Measurements from ENCODE around the gene BNC2. TPM values are rescaled to one million over a fixed set of nuclear protein-coding genes. Genes with fewer than 3 reads are reported as not detected.
"Not testable (repeated sequence)": the region's sequence is repeated elsewhere in the genome, so short reads cannot be mapped to it uniquely, and the experiment has no call there.

The BNC2 gene, protein sequence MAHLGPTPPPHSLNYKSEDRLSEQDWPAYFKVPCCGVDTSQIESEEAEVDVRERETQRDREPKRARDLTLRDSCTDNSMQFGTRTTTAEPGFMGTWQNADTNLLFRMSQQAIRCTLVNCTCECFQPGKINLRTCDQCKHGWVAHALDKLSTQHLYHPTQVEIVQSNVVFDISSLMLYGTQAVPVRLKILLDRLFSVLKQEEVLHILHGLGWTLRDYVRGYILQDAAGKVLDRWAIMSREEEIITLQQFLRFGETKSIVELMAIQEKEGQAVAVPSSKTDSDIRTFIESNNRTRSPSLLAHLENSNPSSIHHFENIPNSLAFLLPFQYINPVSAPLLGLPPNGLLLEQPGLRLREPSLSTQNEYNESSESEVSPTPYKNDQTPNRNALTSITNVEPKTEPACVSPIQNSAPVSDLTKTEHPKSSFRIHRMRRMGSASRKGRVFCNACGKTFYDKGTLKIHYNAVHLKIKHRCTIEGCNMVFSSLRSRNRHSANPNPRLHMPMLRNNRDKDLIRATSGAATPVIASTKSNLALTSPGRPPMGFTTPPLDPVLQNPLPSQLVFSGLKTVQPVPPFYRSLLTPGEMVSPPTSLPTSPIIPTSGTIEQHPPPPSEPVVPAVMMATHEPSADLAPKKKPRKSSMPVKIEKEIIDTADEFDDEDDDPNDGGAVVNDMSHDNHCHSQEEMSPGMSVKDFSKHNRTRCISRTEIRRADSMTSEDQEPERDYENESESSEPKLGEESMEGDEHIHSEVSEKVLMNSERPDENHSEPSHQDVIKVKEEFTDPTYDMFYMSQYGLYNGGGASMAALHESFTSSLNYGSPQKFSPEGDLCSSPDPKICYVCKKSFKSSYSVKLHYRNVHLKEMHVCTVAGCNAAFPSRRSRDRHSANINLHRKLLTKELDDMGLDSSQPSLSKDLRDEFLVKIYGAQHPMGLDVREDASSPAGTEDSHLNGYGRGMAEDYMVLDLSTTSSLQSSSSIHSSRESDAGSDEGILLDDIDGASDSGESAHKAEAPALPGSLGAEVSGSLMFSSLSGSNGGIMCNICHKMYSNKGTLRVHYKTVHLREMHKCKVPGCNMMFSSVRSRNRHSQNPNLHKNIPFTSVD
- total RNA-seq: 10 to 100 TPM in 1 of 2 donors, 1 to 10 TPM in 1; 3.9 to 19.3 TPM
- long read RNA-seq, partial matches to known transcripts: 0 of 2 reads
- long read RNA-seq, other reads (novel, unspliced or antisense): 2 of 2 reads

DNA sequence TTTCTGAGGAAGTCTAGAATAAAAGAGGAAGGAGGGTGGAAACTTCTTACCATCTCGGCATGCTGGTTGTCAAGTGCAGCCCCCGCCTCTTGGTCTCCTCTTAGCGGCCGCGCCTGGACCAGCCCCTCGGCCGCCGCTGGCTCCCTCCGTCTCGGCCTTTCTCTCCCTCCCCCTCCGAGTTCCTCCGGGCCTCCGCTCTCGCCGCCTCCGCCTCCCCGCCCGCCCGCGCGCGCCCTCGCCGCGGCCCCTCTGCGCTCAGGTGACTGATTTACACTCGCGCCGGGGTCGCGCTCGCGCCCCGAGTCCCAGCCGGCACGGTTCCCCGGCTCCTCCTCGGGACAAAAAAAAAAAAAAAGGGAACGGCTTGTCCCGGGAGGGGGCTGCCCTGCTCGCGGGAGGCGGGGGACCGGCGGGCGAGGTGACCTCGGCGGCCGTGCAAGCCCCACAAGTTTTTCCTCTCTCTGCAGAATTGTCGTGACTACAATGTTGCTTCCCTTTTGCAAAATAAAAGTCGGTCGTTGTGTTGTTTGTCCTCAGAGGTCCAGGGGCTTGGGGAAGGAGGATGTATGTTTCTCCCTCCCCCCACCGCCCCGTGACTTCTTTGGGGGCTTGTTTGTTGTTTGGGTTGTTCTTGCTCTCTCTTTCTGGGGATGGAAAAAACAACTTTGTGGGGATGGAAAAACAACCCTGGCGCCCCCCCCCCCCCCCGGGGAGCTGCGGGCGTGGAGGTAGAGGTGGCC, at the start of gene BNC2:
TSS of gene BNC2 (minus strand) at position 75 of the 740 bp plus-strand sequence. CDS start at position 53, 22 bp downstream.
- peak; percentile 38 to 42 for DNase-seq
- peak; percentile 60 for ATAC-seq
- intact Hi-C loops (cut with DNase I, micrococcal nuclease): no loop called here

DNA sequence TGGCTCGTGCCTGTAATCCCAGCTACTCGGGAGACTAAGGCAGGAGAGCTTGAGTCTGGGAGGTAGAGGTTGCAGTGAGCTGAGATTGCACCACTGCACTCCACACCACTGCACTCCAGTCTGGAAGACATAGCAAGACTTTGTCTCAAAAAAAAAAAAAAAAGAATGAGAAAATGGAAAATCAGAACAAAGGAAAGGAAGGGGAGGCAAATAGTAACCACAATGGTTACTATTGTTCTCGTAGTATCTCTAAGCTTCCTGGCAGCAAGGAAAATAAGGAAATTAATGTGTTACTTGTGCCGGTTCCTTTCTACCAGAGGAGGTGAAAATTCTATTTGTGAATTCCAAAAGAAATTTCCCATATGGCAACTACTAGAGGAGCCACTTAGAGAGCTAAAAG, 48.5 kb upstream of the BNC2 start:
- ATAC-seq: no peak
- no peak for DNase-seq
- intact Hi-C loops (cut with DNase I, micrococcal nuclease): no loop called here

DNA sequence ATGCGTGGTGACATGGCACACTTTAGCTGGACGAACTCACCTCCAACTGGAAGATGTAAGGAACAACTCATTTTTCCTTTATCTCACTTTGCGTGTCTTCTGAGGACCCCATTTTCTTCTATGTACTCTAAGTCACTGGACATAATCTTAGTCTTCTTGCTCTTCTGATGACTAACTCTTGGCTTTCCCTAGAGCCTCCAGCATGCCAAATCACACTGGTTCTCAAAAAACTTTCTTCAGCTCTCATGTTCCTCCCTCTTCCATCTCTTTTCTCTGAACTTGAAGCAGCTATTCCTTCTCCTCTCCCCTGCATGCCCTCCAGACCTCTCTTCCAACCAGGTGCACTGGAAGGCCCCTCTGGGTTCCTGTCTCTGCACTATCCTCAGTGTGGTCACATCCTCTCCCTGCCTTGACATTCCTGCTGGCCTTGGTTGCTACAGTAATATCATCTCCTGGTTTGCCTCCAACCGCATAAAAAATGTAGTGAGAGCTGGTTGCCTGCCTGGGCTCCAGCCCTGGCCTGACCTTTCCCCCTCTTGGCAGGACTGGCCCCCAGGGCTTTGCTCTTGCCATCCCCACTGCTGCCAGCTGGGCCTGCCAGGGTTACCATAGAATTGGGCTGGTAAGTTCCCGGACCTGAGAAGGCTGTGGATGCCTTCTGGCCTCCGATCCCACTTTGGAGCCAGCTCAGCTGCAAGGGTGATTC, 44.8 kb upstream of the BNC2 start:
- DNase-seq: no peak
- intact Hi-C loops (cut with DNase I, micrococcal nuclease): no loop called here
- ATAC-seq: no peak

DNA sequence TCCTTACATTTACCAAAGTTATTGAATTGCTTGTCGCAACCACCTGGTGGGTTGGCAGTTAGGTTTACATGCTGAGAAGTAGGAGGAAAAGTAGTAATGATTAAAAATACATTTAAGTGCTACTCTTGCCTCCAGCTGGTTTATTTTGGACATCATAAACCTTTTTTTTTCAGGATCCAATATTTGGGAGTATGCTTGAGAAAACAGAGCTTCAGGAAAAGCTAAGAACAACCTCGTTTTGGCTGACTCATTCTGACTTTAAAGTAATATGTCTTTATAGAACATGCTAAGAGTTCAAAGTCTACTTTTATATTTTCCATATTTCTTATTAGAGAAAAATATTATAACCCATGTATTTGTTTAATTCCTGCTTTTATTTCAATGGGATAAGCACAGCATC, 41.7 kb upstream of the BNC2 start:
- intact Hi-C loops (cut with DNase I, micrococcal nuclease): no loop called here
- ATAC-seq (no peak), DNase-seq (no peak)

DNA sequence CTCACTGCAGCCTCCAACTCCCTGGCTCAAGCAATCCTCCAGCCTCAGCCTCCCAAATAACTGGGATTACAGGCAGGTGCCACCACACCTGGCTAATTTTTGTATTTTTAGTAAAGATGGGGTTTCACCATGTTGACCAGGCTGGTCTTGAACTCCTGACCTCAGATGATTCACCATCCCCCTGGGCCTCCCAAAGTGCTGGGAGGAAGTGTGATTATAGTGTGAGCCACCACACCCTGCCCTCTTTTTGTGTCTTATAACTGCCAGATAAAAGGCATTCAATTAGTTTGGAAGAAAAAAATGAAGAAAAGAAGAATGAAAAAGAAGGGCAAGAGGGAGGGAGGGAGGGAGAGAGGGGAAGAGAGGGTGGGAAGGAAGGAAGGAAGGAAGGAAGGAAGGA, 37.7 kb upstream of the BNC2 start:
- DNase-seq; ATAC-seq; intact Hi-C loops (cut with DNase I, micrococcal nuclease): not testable (repeated sequence)

DNA sequence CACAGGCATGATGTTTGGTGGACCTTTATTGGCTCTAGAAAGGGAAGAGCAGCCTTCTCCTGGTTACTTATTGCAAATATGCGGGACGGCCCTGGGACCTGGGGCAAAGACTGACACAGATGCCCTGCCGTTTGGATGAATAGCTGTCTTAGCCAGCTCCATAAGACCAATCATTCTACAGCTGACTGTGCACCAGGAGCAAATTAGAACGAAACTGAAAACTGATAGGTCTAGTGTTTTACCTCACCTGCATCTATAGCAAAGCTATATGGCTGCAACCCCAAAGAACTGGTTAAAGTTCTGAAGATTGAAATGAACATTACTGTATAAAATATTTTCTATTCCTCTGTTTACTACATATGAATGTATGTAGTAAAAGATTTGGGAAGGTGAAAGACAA, 34.2 kb upstream of the BNC2 start:
- ATAC-seq (no peak), DNase-seq (no peak)
- intact Hi-C loops (cut with DNase I, micrococcal nuclease): no loop called here

DNA sequence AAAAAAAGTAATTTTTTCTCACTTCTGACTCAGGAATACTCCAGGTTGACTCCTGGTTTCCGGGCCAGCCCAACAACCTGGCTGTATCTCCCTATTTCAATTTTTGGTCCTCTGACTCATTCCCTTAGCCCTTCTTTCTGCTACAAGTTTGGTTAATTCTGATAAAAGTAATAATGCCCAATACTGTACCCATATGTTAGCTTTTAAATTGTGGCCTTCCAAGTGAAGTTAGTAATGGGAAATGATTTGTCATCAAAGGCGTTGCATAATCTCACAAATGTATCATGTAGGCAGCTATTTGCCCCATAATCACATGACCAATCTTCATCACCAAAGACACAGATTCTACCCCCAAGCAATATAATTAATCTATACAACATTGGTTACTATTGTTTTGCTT, 31.1 kb upstream of the BNC2 start:
- intact Hi-C loops (cut with DNase I, micrococcal nuclease): no loop called here
- no peak for ATAC-seq
- no peak for DNase-seq

DNA sequence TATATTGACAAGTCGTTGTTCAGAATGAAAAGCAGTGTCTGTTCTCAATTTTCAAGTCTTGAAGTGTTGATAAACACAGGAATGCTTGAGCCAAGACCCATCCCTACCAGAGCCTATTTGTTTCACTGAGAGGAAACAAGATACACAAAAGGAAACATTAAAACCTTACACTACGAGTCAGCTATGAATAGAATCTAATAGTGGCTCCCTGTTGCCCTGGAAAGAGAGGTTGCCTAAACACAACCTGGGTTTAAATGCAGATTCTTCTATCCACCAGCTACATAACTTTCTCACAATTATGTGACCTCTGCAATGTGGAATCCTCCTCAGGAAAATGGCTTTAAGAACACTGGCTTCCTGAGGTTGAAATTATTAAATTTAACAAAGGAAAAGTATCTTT, 29.1 kb upstream of the BNC2 start:
- intact Hi-C loops (cut with DNase I, micrococcal nuclease): no loop called here
- no peak for DNase-seq
- ATAC-seq: no peak

DNA sequence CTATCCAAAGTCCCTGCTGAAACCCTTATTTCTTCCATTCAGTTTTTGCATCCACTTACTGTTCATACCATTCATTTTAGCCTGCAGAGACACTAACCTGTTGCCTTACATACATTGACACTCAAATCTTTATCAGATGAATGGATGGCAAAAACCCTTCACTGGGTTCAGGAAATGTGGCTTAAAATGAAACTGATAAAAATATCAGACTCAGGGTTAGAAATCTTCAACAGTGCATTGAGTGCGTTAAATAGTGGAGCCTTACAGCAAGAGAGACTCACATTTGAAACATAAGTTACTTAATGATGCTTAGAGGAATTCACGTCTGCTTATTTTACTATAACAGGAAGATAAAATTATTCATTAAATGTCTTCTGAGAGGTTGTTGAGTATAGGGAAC, 28.0 kb upstream of the BNC2 start:
- no peak for DNase-seq
- intact Hi-C loops (cut with DNase I, micrococcal nuclease): no loop called here

DNA sequence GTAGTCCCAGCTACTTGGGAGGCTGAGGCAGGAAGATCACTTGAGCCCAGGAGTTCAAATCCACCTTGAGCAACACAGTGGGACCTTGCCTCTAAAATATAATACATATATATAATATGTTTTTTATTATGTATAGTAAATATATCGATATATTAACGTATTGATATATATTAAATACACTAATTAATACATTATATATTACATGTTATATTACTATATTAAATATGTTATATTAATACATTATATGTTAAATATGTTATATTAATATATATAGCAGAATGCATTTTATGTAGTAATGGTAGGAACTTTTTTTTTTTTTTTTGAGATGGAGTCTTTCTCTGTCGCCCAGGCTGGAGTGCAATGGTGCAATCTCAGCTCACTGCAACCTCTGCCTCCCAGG, 18.1 kb upstream of the BNC2 start:
- intact Hi-C loops (cut with DNase I, micrococcal nuclease): no loop called here
- ATAC-seq: no peak
- no peak for DNase-seq

More for the DNA sequence above, 28.0 kb upstream of the BNC2 start:
- no peak for ATAC-seq

DNA sequence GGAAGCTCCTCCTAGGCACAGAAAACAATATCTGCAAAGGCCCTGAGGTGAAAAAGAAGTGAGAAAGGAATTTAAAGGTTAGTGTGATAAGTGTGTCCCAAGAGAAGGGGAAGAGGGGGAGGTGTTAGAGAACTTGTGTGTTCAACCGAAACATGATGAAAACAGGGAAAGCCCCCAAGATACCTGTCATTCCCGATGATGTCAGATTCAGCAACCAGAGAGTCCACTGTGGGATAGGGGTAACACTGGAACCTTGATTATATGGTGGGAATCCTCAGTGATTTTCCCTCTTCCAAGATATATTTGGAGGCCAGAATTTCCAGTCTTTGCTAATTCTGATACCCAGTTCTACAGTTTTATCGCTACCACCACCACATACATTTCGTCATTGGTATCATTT, 15.5 kb upstream of the BNC2 start:
- intact Hi-C loops (cut with DNase I, micrococcal nuclease): no loop called here
- no peak for ATAC-seq
- no peak for DNase-seq

DNA sequence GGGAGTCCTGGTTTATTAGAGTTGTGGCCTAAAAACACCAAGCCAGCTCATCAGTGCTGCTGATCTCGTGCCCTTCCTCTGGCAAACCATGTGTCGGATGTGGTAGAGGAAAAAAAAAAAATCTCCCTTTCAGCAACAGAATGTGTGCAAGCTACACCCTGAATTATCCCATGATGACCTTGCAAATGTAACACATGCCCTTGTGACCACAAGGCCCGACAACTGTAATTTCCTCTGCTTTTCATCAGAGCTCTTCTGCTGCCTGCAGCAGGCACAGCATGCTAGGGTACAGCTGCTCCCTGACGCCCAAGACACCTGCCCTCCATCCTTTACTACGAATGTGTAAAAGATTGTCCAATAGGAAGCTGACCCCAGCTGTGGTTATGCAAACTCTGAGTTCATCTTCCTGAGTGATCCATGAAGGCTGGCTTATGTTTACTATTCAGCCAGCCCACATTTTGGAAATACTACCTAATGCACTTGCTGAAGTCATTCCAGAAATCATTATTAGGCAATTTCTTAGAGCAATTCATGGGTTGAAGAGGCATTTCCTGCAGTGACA, 14.6 kb upstream of the BNC2 start:
- DNase-seq (peak in 1 of 2 donors; percentile 33), ATAC-seq (no peak)
- intact Hi-C loops (cut with DNase I, micrococcal nuclease): no loop called here

DNA sequence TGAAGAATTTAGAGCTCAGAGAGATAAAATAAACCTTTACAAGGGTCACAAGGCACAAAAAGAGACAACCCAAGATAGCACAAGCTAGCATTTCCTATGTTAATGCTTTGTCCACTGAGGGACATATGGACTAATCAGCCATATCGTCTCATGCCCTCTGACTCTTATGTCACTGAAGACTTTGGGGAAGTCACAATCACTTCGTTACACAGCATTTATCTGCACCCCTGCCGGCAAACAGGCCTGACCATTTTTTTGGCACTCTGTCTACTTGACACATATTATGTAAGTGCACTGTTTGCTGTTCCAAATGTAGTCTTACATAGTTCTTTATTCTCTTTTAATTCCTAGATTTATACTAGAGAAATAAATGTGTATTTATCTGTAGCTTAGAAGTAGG, 13.9 kb upstream of the BNC2 start:
- intact Hi-C loops (cut with DNase I, micrococcal nuclease): no loop called here
- no peak for ATAC-seq
- no peak for DNase-seq

DNA sequence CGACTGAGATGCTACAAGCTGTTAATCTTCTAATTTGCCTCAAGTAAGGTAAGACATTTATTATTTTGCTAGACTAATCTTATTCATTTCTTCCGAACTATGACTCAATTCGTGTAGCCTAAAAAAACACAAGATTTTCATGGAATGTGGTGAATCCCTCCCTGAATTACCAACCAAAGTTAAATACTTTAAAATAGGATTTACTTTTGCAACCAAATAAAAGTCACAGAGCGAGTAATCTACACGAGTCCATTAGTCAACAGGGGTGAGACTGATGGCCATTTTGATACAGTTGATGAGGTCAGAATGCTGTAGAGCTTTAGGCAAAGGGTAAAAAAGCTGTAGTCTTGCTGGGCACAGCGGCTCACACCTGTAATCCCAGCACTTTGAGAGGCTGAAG, 13.1 kb upstream of the BNC2 start:
- intact Hi-C loops (cut with DNase I, micrococcal nuclease): no loop called here
- DNase-seq: no peak
- ATAC-seq: no peak

DNA sequence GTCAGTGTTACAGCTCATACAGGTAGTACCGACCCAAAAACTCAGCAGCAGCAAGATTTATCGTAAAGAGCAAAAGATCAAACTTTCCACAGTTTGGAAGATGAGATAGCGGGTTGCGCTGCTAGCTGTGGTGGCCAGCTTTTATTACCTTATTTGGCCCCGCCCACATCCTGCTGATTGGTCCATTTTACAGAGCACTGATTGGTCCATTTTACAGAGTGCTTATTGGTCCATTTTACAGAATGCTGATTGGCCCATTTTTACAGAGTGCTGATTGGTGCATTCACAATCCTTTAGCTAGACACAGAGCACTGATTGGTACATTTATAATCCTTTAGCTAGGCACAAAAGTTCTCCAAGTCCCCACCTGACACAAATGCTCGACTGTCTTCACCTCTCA, 12.0 kb upstream of the BNC2 start:
- DNase-seq; intact Hi-C loops (cut with DNase I, micrococcal nuclease); ATAC-seq: not testable (repeated sequence)

DNA sequence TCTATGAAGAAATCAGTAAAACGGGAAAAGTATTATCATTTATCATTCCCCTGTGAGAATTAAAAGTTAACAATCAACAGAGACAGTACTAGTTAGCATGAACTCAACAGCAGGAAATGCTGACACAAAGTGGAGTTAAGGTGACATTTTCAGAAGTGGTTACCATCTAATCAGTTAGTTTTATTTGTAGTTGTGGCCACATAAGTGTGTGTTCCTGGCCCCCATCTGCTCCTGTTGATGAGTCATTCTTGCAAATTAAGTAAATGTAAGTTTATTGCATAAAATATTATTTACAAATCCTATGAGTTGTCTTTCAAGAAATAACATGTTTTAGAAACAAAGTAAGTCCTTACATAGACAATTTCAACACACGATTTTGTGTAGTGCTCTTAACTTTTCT, 8.9 kb upstream of the BNC2 start:
- DNase-seq (no peak), ATAC-seq (no peak)
- intact Hi-C loops (cut with DNase I, micrococcal nuclease): no loop called here

DNA sequence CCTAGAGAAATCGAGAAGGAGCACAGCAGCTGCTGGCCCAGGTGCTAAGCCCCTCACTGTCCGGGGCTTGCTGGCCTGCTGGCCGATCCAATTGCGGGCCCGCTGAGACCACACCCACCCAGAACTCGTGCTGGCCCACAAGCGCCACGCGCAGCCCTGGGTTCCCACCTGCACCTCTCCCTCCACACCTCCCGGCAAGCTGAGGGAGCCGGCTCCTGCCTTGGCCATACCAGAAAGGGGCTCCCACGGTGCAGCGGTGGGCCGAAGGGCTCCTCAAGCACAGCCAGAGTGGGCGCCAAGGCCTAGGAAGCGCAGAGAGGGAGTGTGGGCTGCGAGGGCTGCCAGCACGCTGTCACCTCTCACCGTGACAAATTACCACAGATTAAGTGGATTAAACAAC, 6.8 kb upstream of the BNC2 start:
- intact Hi-C loops (cut with DNase I, micrococcal nuclease): no loop called here
- ATAC-seq (no peak), DNase-seq (no peak)
